ENCODE data around the gene PARVB.
A peak's percentile ranks its signal among the peaks of the same experiment; 100 is the strongest.
"Not testable (repeated sequence)": the region's sequence is repeated elsewhere in the genome, so short reads cannot be mapped to it uniquely, and the experiment has no call there.

Gene PARVB

DNA sequence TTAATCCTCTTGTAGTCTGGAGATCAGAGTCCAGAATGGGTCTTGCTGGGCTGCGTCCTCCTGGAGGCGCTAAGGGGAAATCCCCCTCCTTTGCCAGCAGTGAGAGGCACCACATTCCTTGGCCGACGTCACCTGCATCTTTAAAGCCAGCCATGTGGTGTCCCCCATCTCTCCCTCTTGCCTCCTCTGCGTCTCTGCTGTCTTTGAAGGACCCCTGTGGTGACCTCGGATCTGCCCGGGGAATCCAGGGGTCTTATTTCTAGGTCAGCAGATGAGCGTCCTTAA lies 27.2 kb upstream of the PARVB start:
- no peak for DNase-seq (ENCODE audit: low spot score)
- no peak for FAIRE-seq

DNA sequence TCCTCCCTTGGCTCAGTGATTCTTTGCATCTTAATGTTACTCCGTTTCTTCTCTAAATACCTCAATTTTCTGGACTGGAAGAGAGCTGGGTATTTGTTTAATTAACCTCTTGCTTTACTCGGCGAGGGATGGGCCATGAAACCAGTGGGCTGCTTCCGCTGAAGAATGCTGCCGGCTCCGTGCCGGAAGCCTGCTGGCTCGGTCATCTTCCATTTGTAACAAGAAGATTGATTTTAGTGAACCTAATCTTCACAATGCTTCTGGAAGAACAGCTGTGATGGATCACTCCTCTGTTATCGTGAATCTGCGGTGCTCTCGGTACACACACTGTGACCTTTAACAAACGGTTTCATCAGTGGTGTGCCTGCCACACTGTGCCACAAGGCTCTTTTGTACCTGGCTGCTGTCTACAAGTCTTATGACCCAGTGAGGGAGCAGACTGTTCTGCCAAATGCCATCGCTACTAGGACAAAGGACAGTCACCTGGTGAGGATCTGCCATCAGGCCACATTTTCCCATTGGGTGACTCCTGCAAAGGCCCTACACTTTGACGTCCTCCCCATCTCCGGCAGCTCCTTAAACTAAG lies 25.3 kb upstream of the PARVB start:
- DNase-seq (ENCODE audit: low spot score) (no peak), FAIRE-seq (no peak)

DNA sequence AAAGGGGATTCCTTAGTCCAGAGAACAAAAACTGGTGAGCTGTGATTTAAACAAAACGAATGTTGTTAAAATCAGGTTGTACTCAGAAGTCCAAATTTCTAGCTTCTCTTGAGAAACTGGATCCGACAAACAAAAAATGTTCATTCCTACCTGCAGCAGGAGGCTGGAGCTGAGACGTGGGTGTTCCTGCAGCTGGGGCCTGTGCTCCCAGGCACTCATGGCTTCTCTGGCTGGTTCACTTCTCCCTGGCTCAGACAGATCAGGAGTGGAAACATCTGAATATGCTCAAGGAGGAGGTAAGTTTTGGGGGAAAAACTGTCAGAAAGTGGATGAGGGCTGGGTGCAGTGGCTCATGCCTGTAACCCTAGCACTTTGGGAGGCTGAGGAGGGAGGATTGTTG lies 24.7 kb upstream of the PARVB start:
- FAIRE-seq (no peak), DNase-seq (ENCODE audit: low spot score) (no peak)

DNA sequence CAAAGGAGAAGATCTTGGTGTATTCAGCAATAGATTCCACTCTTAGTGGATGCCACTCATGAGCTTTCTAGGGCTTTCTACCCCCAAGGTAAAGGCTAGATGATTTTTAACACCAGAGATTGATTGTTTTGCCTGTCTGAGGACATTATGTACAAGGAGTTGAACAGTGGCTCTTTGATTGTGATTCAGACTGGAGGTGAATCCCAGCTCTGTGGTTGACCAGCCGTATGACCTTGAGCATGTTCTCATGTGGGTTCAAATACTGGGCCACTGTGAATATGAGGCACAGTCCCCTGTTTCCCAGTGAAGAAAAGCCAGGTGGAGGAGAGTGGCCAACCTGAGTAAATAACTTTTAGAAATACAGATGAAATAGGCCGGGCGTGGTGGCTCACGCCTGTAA lies 24.0 kb upstream of the PARVB start:
- FAIRE-seq (no peak), DNase-seq (ENCODE audit: low spot score) (no peak)

DNA sequence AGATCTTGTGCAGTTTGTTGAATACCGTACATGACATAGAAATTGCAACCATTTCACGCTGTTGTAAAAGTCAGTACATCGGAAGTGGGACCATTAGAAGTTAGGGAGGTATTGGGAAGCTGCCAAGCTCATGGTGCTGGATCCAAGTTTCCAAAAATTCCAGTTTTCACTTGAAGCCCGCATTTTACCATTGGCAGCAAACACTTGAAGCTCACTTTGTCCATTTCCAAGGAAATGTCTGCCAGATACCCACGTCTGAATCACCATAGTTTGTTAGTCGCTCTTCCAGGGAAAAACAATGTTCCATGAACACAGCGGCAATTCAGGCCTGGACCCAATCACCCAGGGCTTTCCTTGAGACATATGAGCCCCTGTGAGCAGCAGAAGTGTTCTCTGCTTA lies 22.6 kb upstream of the PARVB start:
- DNase-seq (ENCODE audit: low spot score) (no peak), FAIRE-seq (no peak)

DNA sequence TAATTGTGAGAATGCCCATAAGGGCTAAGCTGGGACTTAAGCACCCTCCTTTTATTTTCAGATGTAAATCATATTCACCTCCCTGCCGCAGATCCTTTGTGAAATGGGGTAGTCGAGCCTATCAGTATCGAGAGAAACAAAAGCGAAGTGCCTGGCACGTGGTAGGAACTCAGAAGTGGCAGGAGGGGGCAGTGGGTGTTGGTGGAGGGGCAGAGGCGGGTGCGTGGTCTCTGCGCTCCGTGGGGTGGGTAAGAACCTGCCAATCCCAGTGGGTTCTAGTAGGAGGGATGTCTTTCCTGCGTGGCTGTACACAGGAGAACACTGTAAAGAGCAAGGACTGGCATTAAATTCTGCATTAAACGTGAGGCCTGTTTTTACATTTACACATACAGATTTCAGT lies 21.8 kb upstream of the PARVB start:
- DNase-seq (ENCODE audit: low spot score) (no peak), FAIRE-seq (no peak)

DNA sequence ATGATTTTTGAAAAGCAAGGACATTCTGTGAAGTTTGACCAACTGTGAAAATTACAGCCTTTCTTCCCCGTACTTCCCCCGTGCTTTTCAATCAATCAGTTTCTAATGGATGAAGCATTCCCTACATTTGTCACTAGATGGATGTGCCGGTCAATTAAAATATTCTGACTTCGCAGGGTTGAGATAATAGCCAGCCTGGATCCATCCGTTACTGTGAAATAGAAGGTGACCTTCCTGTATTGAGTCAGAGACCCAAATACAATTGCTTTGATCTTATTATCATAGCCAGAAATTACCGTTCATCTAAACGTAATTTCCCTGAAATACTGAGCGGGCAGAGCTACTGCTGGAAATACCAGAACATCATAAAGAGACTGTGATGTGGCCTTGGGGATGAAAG lies 21.1 kb upstream of the PARVB start:
- FAIRE-seq (no peak), DNase-seq (ENCODE audit: low spot score) (no peak)

DNA sequence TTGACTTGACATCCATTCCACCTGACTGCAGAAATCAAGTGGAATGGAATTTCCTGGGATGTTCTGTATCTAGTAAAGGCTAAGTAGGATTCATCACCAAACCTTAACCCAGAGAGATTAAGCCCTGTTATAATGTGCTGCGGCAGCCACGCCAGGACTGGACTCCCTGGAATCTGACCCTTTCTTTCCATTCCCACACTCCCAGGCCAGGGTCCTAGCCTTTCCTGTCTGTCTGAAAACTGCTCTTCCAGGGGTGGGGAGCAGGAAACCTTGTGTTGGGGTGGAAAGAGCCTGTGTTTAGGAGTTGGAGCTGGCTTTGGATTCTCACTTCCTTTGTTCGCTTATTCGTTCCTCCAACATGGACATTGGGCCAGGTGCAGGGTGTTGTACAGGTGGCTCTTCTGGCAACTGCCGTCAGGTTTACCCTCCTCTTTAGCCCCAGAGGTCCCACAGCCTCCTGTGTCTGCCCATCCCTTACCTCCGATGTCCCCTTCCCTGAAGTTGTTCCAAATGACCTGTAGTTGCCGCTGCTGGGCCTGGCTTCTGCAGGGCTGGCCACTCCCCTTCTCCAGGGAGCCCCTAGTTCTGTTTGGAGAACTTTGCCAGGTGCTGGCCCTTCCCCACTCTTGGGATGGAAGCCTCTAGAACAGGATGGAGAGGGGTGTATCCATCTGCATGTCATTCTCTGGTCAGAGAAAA lies 20.5 kb upstream of the PARVB start:
- FAIRE-seq: no peak
- no peak for DNase-seq (ENCODE audit: low spot score)

DNA sequence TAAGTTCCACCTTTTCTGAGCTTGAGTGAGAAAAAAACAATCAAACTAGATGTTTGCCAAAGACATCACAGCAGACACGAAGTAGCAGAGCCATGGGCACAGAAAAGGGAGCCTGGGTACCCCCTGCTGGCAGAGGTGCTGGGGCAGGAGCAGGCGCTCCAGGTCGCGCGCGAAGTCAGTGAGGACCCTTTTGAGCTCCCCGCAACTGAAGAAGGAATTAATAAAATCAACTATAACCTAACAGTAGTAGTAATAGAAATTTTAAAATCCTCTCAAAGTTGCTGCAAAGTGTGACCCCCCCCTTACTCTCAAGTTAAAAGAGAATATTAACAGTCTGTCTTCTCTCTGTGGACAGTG lies 20.0 kb upstream of the PARVB start:
- DNase-seq (ENCODE audit: low spot score): no peak
- FAIRE-seq: no peak

DNA sequence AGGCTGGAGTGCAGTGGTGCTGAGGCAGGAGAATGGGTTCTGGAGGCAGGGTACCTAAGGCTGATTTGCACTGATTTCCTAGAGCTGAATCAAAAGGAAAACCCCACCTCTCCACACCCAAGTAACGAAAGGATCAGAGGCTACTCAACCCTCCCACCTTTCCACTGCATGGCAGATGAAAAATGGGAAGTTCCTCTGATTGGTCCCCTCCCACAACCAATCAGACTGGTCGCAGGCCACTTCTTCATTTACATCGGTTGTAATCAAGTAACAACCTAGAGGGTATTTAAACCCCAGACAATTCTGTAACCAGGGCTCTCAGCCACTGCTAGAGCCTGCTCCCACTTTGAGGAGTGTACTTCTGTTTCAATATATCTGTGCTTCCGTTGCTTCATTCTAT lies 18.6 kb upstream of the PARVB start:
- FAIRE-seq (no peak), DNase-seq (ENCODE audit: low spot score) (no peak)

DNA sequence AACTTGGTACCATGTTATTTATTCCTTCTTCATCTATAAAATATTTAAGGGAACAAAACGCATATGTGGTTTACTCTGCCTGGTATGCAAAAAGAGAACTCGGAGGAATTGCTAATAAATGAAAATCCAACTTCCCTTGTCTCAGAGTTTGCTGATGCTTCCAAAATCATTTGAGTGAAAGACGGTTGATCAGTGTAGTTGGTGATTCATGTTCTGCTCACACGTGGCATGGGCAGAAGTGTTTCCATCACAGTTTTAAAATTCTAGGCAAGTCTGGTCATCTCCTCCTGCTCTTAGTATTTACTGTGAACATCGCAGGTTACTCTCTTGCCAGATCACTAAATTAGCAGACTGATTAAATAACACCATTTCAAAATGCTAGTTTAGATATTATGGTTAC lies 11.9 kb upstream of the PARVB start:
- FAIRE-seq: no peak
- DNase-seq (ENCODE audit: low spot score): no peak

DNA sequence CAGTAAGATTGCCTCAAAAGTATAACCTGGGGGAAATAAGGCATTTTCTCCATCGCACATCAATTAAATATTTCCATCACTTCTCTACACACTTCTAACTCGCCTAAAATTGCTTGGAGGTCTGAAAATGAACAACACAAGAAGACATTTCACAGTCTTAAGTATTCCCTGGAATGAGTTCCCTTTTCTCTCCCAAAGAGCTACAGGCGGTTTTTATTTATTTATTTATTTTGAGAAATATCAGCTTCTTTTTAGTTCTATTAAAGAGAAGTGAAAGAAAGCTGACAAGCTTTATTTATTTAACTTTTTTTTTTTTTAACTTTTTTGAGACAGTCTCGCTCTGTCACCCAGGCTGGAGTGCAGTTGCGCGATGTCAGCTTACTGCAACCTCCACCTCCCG lies 11.5 kb upstream of the PARVB start:
- FAIRE-seq: no peak
- no peak for DNase-seq (ENCODE audit: low spot score)

DNA sequence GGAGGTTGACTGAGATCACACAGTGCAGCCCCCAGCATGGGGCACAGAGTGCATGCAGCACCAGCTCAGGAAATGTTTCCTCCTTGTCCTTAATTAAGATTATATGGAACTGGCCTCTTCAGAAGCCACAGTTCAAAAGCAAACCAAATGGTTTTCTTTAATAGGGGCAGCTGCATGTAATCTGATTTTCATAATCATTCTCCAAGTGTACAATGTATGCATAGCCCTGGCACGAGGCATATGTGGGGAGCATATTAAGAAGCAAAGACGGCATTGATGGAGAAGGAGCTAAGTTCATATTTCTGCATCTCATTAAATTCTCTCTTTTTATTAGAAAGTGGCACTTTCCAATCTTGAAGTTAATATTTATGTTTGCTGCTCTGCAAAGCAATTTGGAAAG lies 9.9 kb upstream of the PARVB start:
- DNase-seq (ENCODE audit: low spot score) (no peak), FAIRE-seq (no peak)

DNA sequence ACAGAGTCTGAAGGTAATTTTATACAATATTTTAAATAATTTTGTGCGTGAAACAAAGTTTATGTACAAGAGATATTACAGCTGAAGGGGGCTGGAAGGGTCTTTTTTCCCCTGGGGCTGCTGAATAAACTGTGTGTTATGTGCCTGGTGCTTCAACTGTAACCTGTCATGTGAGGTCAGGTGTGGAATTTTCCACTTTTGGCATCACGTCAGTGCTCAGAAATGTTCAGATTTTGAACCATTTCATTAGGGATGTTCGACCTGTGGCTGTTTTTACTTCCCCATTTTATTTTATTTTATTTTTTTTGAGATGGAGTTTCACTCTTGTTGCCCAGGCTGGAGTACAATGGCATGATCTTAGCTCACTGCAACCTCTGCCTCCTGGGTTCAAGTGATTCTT lies 7.5 kb upstream of the PARVB start:
- FAIRE-seq: not testable (repeated sequence)

DNA sequence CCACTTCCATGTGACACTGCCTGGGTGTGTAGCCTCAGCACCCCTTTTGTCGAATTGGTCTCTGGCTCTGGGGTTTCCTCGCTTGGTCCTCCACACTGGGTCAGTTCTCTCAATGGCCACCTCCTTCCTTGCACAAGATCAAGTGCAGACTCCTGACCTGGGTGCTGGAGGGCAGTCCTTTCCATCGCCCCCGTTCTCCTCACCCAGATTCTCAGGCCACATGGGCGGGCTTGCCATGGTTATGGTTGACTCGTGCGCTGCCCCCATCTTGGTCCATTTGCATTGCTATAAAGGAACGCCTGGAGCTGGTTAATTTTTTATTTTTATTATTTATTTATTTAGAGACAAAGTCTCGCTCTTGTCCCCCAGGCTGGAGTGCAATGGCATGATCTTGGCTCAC lies 5.5 kb upstream of the PARVB start:
- DNase-seq (ENCODE audit: low spot score) (no peak), FAIRE-seq (no peak)

More for the DNA sequence above, 7.5 kb upstream of the PARVB start:
- DNase-seq (ENCODE audit: low spot score): not testable (repeated sequence)

DNA sequence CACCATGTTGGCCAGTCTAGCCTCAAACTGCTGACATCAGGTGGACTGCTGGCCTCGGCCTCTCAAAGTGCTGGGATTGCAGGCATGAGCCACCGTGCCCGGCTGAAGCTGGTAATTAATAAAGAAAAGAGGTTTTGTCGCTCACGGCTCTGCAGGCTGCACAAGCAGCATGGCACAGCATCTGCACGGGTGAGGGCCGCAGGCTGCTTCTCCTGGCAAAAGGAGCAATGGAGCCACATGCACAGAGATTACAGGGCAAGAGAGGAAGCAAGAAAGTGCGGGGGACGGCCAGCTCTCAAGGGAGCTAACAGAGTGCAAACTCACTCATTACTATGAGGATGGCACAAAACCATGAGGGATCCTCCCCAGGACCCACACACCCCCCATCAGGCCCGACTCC lies 4.7 kb upstream of the PARVB start:
- DNase-seq (ENCODE audit: low spot score) (no peak), FAIRE-seq (no peak)

DNA sequence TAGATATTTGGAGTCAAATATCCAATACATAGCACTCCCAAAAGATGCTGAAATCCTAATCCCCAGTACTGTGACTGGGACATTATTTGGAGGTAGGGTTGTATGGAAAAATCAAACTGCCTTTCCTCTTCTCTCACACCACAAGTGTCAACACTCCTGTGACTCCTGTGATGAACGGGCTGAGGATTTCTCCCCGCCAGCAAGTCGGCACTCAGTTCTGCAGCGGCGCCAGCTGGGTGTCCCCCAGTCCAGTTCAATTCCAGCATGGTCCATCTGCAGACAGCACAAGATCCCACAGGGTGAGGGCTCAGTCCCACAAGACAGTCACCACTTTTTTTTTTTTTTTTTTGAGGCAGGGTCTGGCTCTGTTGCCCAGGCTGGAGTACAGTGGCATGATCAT lies 4.3 kb upstream of the PARVB start:
- DNase-seq (ENCODE audit: low spot score) (no peak), FAIRE-seq (no peak)

DNA sequence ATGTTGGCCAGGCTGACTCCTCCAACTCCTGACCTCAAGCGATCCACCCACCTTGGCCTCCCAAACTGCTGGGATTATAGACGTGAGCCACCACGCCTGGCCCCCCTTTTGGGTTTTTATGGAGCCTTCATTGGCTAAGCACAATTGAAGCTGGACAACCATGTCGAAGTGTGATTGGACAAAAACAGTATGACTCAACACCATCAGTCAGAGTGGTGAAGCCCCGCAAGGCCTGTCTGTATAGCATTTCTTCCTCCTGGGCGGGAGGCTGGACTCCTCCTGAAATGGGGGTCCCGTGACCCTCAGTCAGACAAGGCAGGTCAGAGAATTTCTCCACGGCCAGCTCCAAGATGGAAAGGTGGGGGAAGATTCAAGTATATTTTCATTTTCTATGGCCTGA lies 3.1 kb upstream of the PARVB start:
- DNase-seq (ENCODE audit: low spot score): no peak
- FAIRE-seq: no peak

DNA sequence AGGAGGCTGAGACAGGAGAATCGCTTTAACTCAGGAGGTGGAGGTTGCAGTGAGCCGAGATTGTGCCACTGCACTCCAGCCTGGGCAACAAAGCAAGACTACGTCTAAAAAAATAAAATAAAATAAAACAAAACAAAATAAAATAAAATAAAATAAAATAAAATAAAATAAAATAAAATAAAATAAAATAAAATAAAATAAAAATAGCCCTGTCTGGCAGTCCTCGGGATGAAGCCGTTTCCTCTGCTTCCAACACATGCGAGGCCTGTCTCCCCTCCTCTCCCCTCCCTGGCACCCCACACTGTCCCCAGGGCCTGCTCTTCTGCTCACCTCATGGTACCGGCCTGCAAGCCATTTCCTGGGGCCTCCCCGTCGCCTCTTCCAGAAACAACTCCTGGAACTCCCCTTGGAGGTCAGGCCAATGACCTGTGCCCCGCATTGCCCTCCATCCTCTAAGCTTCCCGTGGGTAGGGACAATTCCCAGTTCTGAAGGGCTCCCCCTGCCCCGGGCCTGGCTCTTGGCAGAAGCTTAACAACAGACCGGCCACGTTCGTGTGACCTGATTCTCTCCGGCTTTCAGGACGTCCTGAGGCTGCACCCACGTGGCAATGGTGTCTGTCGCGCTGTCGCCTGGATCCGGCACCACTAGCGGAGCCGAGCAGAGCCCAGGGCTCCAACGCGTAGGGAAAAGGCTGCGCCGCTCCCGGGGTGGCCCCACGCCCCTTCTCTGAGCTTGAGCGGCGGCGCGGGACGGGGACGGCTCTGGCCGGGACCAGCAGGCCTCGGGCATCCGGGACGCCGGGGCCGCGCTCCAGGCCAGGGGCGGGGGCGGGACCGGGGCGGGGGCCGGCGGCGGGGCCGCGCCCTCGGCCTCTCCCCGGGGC lies 456 bp upstream of the PARVB start:
- FAIRE-seq (no peak), DNase-seq (ENCODE audit: low spot score) (peak; percentile 20)

DNA sequence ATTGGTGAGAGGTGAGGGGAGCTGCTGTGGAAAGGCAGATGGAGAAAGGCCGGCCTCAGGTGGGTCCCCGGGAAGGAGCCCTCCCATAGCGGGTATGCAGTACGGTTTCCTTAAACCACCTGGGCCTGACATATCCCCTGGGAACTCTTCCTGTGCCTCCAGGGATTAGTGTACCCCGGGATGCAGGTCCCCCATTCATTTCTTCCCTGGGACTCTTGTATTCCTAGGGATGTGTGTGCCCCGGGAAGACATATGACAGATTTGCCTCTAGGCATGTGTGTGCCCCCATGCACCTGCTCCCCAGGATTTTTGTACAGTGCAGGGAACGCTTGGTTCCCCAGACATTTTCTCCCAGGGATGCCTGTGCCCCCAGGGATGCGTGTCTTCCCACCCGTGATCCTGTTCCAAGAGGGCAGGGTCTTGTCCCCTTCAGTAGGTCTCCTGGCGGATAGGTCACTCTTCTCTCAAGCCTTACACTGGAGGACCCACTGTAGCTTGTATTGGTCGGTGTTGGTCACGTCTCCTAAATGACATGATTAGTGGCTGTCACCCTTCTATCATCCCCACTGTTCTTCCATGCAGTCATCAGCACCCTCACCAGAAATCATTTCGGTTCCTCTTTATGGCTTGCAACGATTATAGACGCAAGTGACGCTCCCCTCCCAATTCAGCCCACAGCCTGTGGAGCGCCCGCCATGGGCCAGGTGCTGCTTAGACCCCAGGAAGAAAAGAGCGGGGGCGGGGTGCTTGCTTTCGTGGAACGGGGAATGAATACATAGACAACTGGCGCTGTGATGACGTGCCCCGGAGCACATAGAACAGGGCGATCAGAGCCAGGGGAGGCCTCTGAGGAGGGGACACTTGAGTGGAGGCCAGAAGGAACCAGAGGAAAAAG lies 1.3 kb downstream of the PARVB start:
- no peak for DNase-seq (ENCODE audit: low spot score)
- FAIRE-seq: no peak

DNA sequence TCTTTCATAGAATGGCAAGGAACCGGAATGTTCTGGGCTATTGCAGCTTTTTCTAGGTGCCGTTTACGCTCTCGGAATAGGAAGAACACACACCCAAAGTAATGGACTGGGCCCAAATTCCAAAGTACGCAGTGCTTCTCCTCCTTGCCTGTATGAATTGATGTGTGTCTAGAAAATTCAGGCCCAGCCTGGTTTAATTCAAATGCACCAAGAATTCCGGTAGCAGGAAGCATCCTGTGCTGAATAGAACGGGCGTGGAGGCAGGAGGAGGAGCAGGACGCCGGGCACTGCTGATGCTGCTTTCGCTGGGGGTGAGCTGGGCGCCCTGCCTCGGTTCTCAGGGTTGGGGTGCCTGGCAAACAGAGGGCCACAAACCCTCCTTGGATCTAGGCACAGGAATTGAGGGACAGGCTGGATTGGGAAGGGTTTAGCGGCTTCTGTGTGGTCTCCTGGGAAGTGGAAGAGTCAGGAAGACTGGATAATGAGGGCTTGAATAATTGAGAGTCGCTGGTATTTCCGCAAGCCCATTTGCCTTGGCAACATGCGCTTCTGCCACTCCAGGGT lies 2.0 kb downstream of the PARVB start:
- FAIRE-seq (no peak), DNase-seq (ENCODE audit: low spot score) (no peak)

Data from RCC 7860 (cell line).